Activated CD8-positive, alpha-beta memory T cell treated with anti-CD3 and anti-CD28 coated beads, Interleukin-2, amount 50 U/mL, for 24 hours (primary cell): ENCODE measurements around the gene OR52M1.
"Not testable (repeated sequence)": the region's sequence is repeated elsewhere in the genome, so short reads cannot be mapped to it uniquely, and the experiment has no call there.

Source experiments
- DNase-seq: peaks from one replicate; pipeline ENCODE4 v3.0.0-alpha.2; 2020; ENCODE audit errors: extremely low read depth

The OR52M1 gene, protein sequence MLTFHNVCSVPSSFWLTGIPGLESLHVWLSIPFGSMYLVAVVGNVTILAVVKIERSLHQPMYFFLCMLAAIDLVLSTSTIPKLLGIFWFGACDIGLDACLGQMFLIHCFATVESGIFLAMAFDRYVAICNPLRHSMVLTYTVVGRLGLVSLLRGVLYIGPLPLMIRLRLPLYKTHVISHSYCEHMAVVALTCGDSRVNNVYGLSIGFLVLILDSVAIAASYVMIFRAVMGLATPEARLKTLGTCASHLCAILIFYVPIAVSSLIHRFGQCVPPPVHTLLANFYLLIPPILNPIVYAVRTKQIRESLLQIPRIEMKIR

DNA sequence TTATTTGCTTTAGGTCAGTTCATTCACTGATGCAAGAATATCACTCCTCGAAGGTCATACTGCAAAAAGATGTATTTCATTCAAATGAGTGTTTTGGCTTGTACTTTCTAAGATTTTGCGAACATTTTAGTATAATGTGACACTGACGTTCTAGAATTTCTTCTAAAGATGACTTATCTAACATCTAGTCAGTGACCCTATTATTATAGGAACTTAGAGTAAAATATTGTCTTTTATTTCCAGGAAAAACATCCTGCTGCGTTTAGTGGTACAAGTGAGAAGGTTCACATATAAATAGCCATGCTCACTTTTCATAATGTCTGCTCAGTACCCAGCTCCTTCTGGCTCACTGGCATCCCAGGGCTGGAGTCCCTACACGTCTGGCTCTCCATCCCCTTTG lies at the start of gene OR52M1:
Gene OR52M1, plus strand, starts transcription at position 301 of the 400 bp plus-strand sequence. Its CDS starts 0 bp downstream, at position 301.
- DNase-seq = no peak

DNA sequence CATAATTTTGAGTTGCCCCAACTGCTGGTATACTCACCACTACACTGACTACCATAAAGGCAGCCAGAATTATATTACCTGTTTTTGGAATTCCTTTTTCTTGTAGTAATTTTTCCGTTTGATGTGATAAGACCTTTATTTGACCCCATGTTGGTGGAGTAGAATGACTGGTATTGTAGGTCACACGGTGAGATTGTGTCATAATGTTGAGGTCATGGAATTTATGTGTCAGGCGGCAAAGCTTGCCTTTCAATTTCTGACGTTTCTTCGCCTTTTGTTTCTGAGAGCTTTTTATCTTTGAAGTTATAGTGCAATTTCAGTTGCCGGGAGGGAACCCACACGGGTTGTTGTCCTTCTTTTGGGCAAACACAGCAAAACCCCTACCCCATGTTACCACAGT lies 49.5 kb upstream of the OR52M1 start:
- DNase-seq = no peak

DNA sequence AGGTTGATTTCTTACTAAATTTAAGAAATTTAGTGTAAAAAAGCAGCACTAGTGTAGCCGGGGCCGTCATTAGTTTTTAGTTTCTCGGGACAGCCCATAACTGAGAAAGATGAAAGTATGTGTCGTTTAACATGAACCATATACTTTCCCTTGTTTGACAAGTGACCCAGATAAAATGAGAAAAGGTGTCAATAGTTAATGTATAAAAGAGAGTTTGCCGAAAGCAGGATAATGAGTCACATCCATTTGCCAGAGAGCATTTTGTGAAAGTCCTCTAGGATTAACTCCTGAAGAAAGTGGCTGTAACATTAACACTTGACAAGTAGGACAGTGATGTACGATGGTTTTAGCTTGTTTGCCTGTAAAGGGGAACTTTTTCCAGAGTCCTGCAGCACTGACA lies 49.0 kb upstream of the OR52M1 start:
- DNase-seq = no peak

DNA sequence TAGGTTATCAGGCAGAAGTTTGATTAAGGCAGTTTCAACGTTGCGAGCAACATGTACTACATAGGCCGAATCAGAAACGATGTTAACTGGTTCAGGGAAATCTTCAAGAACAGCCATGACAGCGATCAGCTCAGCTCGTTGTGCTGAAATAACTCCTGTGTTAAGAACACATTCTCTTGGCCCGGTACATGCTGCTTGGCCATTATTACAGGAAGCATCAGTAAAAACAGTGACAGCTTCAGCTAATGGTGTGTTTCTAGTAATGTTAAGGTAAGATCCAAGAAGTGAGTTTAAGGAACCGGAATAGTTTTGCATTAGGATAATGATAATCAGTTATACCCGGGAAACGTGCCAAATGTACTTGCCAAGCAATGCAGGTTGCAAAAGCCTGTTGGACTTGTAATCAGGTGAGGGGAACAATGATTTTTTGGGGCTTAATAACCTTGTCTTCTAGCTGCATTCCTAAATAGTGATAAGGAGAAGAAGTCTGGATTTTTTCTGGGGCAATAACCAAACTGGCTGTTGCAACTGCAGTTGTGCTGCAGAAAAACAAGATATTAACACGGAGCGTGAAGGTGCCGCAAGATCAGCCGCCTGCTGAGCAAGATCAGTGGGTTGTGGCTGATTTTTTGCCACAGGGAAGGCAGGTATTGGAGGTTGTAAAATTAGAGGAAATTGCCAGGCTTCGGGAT lies 48.3 kb upstream of the OR52M1 start:
- no peak for DNase-seq

DNA sequence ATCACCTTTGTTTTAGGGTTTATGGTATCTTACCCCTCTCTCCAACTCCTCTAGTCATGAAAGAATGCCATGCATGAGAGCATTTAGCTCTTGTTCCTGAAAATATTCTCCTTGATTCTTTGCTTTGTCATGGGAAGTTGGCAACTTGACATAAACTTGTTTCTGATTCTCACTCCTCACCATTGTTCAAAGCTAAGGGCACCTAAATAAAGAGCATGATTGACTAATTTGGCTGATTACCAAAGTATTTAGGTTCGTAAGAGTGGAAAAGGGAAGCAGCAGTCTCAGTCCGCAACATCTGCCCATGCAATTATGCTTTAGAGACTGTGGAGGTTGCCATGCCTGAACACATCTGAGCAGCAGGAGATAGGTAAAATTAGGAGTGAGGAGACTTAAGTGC lies 36.1 kb upstream of the OR52M1 start:
- no peak for DNase-seq

DNA sequence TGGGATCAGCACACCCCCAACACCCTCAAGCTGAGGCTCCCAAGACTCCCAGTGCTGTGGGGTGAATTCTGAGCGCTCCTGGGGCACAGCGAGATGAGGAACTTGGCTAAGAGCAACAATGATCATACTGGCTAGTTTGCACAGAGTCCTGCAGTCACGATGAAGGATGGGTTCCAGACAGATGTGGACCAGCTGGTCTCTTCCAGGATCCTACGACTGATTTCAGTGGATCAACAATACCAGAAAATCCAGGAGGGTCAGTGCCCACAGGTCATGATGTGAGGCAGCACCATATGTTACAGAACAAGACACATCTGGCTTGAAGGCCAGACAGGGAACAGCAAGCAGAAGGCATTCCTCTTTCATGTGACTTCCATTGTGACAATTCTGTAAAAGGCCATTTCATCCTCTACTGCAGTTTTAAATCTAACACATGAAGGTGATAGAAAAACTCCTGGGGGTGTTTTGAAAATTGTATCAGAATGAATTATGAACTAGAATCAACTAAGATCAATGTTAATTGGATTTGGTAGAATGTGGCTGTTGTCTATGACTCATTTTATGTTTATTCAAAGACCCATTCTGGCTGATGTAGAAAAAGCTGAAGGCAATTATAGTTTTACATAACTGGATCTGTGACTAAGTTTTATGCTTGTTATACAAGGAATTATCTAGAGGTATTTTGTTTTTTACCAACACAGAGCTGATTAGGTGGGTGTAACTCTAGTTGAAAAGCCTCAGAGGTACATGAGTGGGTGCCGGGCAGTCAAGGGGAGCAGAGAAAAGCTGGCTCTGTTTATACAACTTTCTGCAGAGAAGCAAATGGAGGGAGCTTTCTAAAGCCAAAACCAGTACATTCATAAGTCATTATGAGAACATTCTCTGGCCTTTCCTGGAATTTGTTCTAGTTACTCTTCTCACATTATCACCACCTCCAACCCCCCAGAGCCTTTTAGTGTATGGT lies 33.4 kb upstream of the OR52M1 start:
- DNase-seq = no peak

DNA sequence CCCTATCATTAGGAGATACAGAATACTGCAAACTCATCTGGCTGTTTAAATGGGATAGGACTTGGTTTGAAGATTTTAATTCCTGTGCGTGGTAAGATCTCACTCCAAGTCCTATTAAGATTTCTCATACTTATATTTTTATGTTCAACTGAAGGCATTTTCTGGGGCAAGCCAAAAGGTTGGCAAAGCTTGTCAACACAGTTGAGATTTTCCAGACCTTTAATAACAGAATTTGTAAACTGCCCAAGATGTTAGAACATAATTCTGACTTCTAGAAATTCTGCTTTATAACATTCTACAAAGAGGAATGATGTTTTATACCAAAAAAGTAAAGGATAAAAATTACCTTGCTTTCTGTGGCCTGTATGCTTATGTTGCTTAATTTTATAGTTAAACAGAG lies 30.8 kb upstream of the OR52M1 start:
- DNase-seq = no peak

DNA sequence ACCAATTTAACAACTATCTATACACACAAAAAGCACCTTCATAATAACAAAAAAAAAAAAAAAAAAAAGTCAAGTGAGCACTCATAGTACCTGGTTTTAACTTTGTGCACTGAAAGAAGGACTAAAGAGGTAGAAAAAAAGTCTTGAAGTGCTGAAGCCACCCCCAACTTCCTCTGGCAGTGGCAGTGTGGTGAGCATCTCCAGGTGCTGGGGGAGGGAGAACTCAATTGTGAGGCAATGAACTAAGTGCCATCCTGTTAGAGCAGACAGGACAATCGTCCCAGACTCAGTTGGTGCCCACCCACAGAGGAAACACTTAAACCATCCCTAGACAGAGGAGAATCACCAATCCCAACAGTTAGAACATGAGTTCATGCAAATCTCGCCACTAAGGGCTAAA lies 22.7 kb upstream of the OR52M1 start:
- no peak for DNase-seq

DNA sequence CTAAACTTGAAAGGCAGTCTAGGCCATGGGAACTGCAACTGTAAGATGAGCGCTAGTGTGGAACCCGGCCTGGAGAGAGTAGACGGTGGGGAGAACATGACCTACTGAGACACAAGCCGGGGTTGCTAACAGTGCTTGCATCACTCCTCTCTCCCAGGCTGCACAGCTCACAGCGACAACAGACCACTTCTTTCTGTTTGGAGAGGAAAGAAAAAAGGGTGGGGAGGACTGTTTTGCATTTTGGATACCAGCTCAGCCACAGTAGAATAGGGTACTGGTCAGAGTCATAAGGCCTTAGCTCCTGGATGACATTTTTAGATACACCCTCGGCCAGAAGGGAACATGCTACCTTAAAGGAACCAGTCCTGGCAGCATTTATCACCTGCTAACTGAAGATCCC lies 22.2 kb upstream of the OR52M1 start:
- DNase-seq = no peak

DNA sequence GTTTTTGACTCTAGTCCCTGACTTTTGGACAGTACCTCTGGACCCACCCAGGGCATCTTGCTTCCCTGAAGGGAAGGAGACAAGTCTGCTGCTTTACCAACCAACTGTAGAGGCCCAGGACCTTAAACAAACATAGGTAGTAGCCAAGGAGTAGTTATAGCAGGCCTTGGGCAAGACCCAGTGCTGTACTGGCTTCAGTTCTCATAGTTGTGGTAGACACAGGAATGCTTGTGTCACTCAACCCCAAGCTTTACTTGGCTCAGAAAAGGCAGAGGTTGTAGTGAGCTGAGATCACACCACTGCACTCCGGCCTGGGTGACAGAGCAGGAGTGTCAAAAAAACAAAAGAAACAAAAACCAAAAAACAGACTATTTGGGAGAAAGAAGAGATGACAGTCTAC lies 21.3 kb upstream of the OR52M1 start:
- no peak for DNase-seq

DNA sequence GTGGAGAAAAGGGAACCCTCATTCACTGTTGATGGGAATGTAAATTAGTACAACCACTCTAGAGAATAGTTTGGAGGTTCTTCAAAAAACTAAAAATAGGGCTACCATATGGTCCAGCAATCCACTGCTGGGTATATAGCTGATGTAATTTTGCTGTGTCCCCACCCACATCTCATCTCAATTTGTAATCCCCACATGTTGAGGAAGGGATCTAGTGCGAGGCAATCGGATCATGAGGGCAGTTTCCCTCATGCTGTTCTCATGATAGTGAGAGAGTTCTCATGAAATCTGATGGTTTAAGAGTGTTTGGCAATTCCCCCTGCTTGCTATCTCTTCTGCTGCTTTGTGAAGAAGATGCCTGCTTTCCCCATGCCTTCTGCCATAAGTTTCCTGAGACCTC lies 17.1 kb upstream of the OR52M1 start:
- no peak for DNase-seq

DNA sequence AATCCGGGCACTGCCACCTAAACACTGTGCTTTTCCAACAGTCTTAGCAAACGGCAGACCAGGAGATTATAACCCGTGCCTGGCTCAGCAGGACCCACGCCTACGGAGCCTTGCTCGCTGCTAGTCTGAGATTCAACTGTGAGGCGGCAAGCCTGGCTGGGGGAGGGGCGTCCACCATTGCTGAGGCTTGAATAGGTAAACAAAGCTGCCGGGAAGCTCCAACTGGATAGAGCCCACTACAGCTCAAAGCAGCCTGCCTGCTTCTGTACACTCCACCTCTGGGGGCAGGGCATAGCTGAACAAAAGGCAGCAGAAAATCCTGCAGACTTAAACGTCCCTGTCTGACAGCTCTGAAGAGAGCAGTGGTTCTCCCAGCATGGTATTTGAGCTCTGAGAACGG lies 13.3 kb upstream of the OR52M1 start:
- DNase-seq = not testable (repeated sequence)

DNA sequence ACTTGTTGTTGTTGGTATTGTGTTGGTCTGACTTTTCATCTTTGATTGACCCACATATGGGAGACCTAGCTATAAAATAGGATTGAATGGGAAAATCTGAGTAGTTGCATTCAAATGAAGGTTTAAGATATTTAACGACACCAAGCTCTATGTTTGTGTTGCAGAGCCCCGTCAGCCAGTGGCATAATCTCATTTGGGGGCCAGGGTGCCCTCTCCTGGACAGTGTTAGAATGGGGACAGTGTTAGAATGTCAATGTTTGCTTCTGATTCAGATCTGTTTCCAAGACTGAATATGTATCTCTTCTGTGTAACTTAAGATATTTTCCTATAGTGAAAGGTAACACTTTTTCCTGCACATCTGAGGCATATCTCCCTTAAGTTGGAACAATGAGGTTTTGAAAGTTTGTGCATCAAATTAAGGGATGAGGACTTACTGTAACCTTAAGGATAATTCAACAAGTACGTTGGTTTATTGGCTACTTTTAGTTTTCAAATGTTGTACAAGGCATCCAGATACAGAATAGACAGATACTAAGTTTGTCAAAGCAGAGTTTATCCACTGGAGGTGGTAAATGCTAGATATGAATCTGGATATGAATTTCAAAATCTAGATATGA lies 5.3 kb upstream of the OR52M1 start:
- DNase-seq = no peak

DNA sequence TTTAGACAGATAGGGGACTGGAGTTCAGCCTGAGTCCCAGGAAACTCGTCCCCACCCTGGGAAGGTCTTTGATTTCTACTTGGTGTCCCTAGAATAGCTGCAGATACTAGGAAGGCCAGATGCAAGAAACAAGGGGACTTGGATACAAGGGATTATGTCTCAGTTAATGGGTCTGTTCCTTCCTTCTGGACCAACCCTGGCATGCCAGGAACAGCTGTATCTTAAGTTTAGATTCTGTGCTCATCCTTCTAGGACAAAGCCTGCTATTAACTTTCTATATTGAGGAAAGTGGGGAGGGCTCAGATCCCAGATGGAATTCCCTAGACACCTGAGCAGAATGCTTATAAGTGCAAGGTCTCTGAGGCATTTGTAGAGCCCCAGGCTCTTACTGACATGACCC lies 3.9 kb upstream of the OR52M1 start:
- no peak for DNase-seq

DNA sequence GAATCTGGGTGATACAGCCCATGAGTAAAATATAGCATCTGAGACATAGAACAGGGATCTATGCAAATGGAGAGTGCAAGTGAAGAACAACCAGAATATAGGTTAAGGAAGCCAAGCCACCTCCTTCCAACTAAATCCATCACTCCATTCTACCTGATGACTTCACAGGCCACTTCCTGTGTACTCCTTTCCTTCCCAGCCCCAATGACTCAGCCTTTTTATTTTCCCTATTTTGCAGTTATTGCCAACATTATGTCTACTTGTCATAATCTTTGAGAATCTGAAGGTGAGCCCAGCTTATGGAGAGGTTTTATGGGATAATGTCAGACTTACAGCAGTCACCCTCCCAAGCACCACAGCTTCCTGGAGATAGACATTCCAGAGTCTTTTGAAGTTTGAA lies 1.4 kb upstream of the OR52M1 start:
- no peak for DNase-seq

DNA sequence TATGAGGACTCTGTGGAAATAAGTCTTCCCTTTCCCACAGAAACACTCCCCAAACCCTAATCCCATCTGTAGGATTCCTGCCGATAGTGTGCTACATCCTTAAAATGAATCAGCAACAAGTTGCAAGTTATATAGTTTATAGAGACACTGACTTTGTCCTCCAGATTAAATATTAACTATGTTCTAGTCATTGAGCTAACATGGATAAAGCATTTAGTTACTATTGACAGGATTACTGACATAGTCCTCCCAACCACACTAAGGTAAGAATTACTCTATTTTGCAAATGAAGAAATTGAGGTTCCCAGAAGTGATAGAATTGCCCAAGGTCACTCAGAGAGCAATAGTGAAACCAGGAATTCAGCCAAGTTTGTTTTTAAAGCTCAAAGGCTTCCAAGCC lies 1.9 kb downstream of the OR52M1 start:
- no peak for DNase-seq

DNA sequence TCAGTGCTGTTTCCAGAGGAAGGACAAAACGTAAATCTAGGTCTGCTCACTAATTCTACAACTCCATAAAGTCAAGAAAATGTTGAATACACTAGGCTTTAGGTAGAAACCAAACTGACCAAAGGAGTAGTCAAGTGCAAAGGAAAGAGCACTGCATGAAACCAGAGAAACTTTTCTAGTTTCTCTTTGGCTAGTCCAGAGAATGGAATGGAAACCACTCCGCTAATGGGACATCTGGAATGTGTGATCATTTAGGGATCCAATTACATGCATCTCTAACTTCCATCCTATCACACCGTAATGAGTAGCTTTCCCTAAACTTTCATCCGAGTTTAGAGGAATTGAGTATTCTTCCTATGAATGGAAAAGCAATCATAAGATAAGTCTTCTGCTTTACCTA lies 2.4 kb downstream of the OR52M1 start:
- DNase-seq = no peak

DNA sequence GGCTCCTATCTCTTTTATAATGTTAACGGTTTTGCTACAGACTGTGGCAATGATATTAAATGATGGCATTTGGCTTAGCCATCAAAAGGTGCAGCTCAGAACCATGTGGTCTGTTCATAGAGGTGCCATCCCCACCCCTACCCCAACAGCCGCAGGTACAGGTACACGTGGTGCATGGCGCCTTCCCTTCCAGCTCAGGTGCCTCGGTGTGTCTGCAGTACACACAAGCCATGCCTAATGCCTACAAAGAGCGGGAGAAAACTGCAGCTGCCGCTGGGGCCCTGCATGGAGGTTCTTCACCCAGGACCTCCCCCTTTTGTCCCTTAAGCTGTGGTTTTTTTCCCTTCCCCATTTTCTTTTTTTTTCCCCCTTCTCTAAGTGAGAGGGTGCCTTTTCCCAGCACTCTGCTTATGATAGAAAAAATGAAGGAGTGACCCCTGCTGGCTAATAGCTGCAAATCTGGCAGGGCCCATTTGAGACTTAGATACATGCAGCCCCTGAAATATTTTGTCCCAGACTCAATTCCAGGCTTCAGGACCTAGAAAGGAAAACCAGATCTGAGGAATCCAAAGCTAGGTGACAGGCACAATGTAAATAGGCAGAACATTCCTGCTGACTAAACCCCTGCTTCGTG lies 6.5 kb downstream of the OR52M1 start:
- DNase-seq = no peak

DNA sequence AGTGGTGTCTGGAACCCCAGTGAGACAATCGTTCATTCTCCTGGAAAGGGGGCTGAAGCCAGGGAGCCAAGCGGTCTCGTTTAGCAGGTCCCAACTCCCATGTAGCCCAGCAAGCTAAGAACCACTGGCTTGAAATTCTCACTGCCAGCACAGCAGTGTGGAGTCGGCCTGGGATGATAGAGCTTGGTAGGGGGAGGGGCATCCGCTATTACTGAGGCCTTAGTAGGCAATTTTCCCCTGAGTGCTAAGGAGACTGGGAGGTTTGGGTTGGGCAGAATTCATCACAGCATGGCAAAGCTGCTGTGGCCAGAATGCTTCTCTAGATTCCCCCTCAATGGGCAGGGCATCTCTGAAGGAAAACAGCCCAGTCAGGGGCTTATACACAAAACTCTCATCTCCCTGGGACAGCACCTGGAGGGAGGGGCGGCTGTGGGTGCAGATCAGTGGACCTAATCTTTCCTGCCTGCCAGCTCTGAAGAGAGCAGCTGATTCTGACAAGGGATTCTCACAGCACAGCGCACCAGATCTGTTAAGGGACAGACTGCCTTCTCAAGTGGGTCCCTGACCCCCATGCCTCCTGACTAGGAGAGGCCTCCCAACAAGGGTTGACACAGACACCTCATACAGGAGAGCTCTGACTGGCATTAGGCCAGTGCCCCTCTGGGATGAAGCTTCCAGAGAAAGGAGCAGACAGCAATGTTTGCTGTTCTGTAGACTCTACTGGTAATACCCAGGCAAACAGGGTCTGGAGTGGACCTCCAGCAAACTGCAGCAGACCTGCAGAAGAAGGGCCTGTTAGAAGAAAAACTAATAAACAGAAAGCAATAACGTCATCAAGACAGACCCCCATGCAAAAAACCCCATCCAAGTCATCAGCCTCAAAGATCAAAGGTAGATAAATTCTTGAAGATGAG lies 14.8 kb downstream of the OR52M1 start:
- DNase-seq = no peak

DNA sequence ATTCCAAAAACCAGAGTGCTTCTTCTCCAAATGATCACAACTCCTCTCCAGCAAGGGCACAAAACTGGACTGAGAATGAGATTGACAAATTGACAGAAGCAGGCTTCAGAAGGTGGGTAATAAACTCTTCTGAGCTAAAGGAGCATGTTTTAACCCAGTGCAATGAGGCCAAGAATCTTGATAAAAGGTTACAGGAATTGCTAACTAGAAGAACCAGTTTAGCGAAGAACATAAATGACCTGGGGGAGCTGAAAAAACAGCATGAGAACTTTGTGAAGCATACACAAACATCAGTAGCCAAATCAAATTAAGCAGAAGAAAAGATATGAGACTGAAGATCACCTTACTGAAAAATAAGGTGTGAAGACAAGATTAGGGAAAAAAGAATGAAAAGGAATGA lies 15.5 kb downstream of the OR52M1 start:
- no peak for DNase-seq

DNA sequence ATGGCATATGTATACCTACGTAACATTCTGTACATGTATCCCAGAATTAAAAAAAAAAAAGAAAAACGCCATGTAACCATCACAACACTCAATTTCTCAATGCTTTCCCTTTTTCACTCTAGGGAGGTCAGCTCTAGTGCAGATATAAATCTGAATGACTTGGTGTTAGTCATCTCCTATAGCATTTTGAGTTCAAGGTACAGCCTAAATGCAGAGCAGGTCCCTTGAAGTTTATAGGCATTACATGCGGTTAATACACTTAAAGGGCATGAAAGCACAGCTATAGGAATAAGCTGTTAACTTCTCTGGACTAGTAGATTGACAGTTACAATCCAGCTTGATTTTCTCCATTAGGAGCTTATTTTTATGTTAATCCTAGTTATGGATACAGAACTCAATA lies 20.4 kb downstream of the OR52M1 start:
- DNase-seq = no peak
